BLaER1 treated with 17β-estradiol and CSF1 and Interleukin-3, amounts not matched to agents 10 nM and 100 nM (cell line): ENCODE results near the gene NOXRED1.

ENCODE experiments used
- H3K27ac ChIP-seq, 11 experiments: shearing (Covaris generic); formaldehyde crosslinking; 2 replicates each; pipeline ENCODE4 v1.8.1; 2022
- H3K27me3 ChIP-seq, 11 experiments: shearing (Covaris generic); formaldehyde crosslinking; 2 replicates each; pipeline ENCODE4 v1.8.1; 2022
- H3K36me3 ChIP-seq, 11 experiments: shearing (Covaris generic); formaldehyde crosslinking; 2 replicates each; pipeline ENCODE4 v1.8.1; 2022
- H3K4me1 ChIP-seq, 10 experiments: shearing (Covaris generic); formaldehyde crosslinking; 2 replicates each; pipeline ENCODE4 v1.8.1; 2022
- H3K4me2 ChIP-seq, 11 experiments: shearing (Covaris generic); formaldehyde crosslinking; 2 replicates each; pipeline ENCODE4 v1.8.1; 2022
- H3K4me3 ChIP-seq, 10 experiments: shearing (Covaris generic); formaldehyde crosslinking; 2 replicates each; pipeline ENCODE4 v1.8.1; 2022
- H3K9ac ChIP-seq, 11 experiments: shearing (Covaris generic); formaldehyde crosslinking; 2 replicates each; pipeline ENCODE4 v1.8.1; 2022
- H3K9me3 ChIP-seq, 11 experiments: shearing (Covaris generic); formaldehyde crosslinking; replicated peaks in 1 of 11; 2 replicates each; pipeline ENCODE4 v1.8.1; 2022
- H4K20me1 ChIP-seq, 11 experiments: shearing (Covaris generic); formaldehyde crosslinking; 2 replicates each; pipeline ENCODE4 v1.8.1; 2022
- Cebpa-rat ChIP-seq, 11 experiments: shearing (Covaris generic); IDR thresholded peaks; 2 replicates each; pipeline ENCODE4 v1.8.1; 2022

Gene NOXRED1, protein sequence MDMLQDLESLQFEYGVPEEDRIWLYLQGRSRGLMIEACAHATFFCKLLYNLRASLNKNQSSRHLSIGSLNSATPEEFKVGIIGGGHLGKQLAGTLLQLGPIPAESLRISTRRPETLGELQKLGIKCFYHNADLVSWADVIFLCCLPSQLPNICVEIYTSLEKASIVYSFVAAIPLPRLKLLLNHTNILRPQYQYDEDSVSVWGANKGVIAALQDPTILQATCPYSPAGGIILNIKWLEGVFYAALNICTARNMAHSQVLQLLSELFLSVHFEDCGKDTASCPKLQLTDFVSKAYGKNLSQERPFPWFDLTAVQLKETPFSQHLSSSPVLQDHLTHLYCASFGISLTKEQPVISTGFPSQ

DNA sequence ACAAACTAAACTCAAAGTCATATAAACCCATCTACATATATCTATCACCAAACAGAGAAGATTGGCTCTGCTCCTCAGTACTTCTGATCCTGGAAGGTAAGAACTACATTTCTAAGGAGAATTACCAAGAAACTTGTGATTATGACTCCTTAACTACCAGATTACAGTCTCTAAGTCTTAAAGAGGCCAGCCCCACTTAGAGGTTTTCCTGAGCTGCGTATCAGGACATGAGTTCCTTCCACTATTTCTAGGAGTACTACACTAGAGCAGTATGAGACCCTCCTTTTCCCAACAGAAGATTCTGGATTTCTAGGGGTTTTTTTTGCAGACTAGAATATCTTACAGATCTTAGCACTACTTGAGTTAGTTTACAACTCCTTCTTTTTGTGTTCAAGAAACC is at the start of gene NOXRED1:
Gene NOXRED1, minus strand, starts transcription at position 101 of the 400 bp plus-strand sequence. CDS start 634 bp downstream, outside the sequence.
- H3K4me2 ChIP-seq, result no peak within 1 kb of the TSS
- no peaks in the 10 kb centered on the region for H4K20me1 ChIP-seq
- H3K9ac ChIP-seq, result no peak within 1 kb of the TSS
- H3K9me3 ChIP-seq, result peaks cover 16 to 29% (median 26%) of the 10 kb centered on the region in 11 experiments
- no peak within 1 kb of the TSS for H3K27ac ChIP-seq
- H3K27me3 ChIP-seq, result no peaks in the 10 kb centered on the region
- H3K4me3 ChIP-seq, result no peak within 1 kb of the TSS
- no peak for TF ChIP-seq Cebpa-rat (IDR thresholded peaks at IDR 0.05)
- no peaks in the 10 kb centered on the region for H3K4me1 ChIP-seq
- peaks cover 64 to 91% (median 74%) of the 10 kb centered on the region in 11 experiments for H3K36me3 ChIP-seq

DNA sequence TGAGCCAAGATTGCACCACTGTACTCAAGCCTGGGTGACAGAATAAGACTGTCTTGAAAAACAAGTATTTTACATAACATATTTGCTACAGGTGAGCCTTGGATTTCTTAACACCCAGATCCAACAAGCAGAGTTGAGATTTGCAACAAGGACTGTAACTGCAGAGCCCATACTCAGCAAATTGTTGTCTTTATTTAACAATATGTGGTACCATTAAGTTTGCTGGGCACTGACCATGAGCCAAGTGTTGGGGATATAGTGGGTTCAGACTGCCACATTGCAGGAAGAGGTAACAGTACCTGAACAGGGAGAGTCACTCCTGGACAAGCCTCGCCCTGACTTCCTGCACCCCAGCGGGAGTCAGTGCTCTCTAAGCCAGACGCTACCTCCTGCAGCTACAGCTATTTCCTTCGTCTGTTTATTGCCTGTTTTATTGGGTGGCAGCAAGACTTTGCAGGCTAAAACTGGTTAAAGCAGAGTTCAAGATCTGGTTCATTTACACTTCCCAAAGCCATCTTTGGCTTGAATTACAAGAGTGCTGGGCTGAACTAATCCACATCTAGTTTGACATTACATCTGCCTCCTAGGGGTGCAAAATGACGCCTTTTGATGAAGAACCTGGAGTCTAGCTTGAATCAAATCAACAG is 47.0 kb upstream of the NOXRED1 start:
- Histone ChIP-seq H3K9me3 (no peaks in the 10 kb centered on the region), H3K27me3 (no peaks in the 10 kb centered on the region), H4K20me1 (peaks cover 0 to 51% (median 40%) of the 10 kb centered on the region in 11 experiments; a peak in 18 of 22 replicates), H3K36me3 (peaks cover 44 to 52% (median 47%) of the 10 kb centered on the region in 11 experiments), H3K9ac (no peak overlapping the region), H3K27ac (no peak overlapping the region), H3K4me3 (no peak overlapping the region), H3K4me2 (no peak overlapping the region), H3K4me1 (peaks cover 0 to 12% (median 3%) of the 10 kb centered on the region in 10 experiments; a peak in 6 of 20 replicates)
- TF ChIP-seq Cebpa-rat (IDR thresholded peaks at IDR 0.05), result no peak

DNA sequence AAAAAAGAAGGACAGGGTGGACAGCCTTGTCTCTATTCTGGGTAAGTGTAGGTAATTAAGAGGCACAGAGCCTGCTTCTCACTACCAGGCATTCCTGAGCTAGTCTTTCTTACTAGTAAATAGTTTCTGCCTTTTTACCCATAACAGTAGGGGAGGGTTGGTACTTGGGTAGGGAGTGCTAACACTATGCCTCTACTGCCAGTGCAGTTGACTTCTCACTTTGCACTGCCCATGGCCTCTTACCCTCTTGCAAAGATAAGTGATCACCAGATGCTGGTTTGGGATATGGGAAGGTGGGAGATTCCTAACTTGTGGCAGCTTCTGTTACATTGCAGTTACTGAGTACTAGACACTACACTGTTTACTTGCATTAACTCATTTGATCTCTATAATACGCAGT is 46.2 kb upstream of the NOXRED1 start:
- H3K4me2 ChIP-seq, result no peak overlapping the region
- peaks cover 52 to 60% (median 55%) of the 10 kb centered on the region in 11 experiments for H3K36me3 ChIP-seq
- TF ChIP-seq Cebpa-rat (IDR thresholded peaks at IDR 0.05), result no peak
- H3K27ac ChIP-seq, result no peak overlapping the region
- H4K20me1 ChIP-seq, result peaks cover 0 to 59% (median 47%) of the 10 kb centered on the region in 11 experiments; a peak in 18 of 22 replicates
- H3K4me1 ChIP-seq, result peaks cover 0 to 10% (median 2%) of the 10 kb centered on the region in 10 experiments; a peak in 6 of 20 replicates
- no peaks in the 10 kb centered on the region for H3K9me3 ChIP-seq
- no peaks in the 10 kb centered on the region for H3K27me3 ChIP-seq
- H3K4me3 ChIP-seq, result no peak overlapping the region
- no peak overlapping the region for H3K9ac ChIP-seq

DNA sequence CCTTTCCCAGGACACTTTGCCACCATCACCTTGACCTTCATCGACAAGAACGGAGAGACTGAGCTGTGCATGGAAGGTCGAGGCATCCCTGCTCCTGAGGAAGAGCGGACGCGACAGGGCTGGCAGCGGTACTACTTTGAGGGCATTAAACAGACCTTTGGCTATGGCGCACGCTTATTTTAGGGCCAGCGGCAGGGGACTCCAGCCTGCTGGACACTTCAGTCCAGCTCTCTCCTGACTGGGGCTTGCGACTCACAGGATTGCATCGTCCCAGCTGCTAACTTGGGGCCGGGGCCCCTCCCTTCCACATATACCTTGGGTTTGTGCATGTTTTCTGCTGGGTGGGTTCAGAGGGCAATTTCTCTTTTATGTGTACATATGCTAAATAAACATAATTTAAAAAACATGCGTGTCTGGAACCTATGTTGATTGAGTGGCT is 45.8 kb upstream of the NOXRED1 start:
- no peak overlapping the region for H3K27ac ChIP-seq
- peaks cover 56 to 65% (median 59%) of the 10 kb centered on the region in 11 experiments for H3K36me3 ChIP-seq
- no peaks in the 10 kb centered on the region for H3K9me3 ChIP-seq
- TF ChIP-seq Cebpa-rat (IDR thresholded peaks at IDR 0.05), result no peak
- peaks cover 0 to 6% (median under 1%) of the 10 kb centered on the region in 10 experiments; a peak in 6 of 20 replicates for H3K4me1 ChIP-seq
- H3K4me3 ChIP-seq, result no peak overlapping the region
- peaks cover 0 to 63% (median 52%) of the 10 kb centered on the region in 11 experiments; a peak in 18 of 22 replicates for H4K20me1 ChIP-seq
- no peak overlapping the region for H3K9ac ChIP-seq
- H3K4me2 ChIP-seq, result no peak overlapping the region
- no peaks in the 10 kb centered on the region for H3K27me3 ChIP-seq

DNA sequence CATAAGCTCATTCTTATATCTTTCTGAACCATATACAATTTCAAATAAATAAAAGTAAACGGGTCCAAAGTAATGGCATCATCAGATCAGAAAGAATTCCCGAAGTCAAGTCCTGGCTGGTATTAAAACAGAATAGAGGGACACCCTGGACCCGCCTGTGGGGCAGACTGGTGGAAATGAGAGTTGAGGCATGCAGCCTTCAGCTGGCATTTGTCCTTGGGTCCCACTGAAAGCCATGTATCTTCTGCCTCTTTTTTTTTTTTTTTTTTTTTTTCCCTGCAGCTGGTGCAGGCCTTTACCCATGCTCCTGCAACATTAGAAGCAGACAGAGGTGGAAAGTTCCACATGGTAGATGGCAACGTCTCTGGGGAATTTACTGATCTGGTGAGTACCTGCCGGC is 44.5 kb upstream of the NOXRED1 start:
- TF ChIP-seq Cebpa-rat (IDR thresholded peaks at IDR 0.05), result no peak
- H3K4me1 ChIP-seq, result no peaks in the 10 kb centered on the region
- H3K27ac ChIP-seq, result no peak overlapping the region
- no peak overlapping the region for H3K4me3 ChIP-seq
- H3K9me3 ChIP-seq, result no peaks in the 10 kb centered on the region
- peaks cover 0 to 76% (median 64%) of the 10 kb centered on the region in 11 experiments; a peak in 20 of 22 replicates for H4K20me1 ChIP-seq
- H3K9ac ChIP-seq, result no peak overlapping the region
- H3K36me3 ChIP-seq, result peaks cover 69 to 78% (median 72%) of the 10 kb centered on the region in 11 experiments
- H3K4me2 ChIP-seq, result no peak overlapping the region
- H3K27me3 ChIP-seq, result no peaks in the 10 kb centered on the region

DNA sequence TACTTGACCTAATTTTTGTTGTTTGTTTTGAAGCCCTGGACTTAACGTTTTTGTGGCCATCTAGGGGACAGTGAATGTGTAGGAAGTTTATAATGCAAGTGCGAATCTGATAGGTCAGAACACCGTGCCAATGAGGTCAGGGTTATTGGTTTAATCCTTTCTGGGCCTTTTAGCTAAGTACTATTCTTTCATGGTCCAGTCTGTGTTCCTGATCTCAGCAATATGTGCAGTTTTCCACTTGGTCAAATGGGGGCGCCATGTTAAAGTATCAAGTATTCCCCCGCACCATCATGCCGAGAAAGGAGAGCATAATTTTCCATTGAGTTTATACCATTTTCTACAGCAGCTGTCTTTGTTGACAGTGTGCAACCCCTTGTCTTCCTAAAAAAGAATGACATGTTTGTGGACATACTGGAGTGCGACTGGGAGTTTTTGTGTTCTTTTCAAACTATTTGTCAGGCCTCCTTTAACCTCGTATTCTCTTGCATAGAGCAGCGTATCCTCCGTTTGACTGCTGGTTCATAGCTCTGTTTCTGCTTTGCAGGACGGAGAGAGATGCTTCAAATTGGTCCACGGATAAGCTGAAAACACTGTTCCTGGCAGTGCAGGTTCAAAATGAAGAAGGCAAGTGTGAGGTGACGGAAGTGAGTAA is 35.9 kb upstream of the NOXRED1 start:
- H3K4me3 ChIP-seq, result peak overlapping the region; percentile 91 to 100 (median 98)
- no peaks in the 10 kb centered on the region for H3K9me3 ChIP-seq
- H3K9ac ChIP-seq, result peak overlapping the region; percentile 87 to 97 (median 93)
- peaks cover 49 to 51% (median 50%) of the 10 kb centered on the region in 11 experiments for H3K36me3 ChIP-seq
- peaks cover 34 to 62% (median 59%) of the 10 kb centered on the region in 11 experiments; a peak in 21 of 22 replicates for H4K20me1 ChIP-seq
- no peaks in the 10 kb centered on the region for H3K27me3 ChIP-seq
- H3K27ac ChIP-seq, result peak overlapping the region in 9 of 11 experiments; percentile 84 to 96 (median 92); a peak in 16 of 22 replicates
- H3K4me1 ChIP-seq, result peaks cover 18 to 31% (median 24%) of the 10 kb centered on the region in 10 experiments
- no peak for TF ChIP-seq Cebpa-rat (IDR thresholded peaks at IDR 0.05)
- H3K4me2 ChIP-seq, result peak overlapping the region; percentile 75 to 95 (median 89)

DNA sequence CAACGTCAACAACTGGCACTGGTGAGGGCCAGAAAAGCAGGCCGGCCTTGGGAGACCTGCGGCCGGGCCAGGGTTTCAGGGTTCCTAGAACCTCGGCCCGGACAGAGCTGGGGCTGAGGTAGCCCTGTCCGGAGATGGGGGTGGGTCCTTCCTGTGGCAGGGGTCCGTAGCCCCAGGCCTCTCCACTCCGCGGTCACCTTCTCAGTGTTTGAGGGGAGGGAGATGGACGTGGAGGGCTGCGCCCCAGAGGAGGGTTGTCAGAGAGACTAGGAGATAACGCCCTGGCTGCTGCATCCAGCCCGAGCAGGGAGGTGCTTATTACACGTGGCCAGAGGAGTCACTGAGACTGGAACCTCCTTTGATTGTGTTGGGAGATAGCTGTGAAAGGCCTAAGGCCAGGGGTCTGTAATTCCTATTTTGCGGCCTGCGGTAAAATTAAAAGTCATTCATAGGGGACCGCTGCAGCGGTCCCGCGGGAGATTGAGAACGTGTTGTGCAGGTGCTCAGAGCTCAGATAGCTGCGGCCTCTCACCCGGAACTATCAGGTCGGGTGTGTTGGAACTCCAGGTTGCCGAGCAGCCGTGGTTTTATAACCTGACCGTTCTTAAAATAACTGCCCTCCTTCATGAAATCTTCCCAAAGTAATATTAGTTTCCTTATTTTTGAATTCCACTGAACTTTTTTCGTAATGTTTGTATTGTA is 35.1 kb upstream of the NOXRED1 start:
- no peak for TF ChIP-seq Cebpa-rat (IDR thresholded peaks at IDR 0.05)
- H3K27me3 ChIP-seq, result no peaks in the 10 kb centered on the region
- H3K9me3 ChIP-seq, result no peaks in the 10 kb centered on the region
- peak overlapping the region; percentile 75 to 95 (median 89) for H3K4me2 ChIP-seq
- H3K4me3 ChIP-seq, result peak overlapping the region; percentile 91 to 100 (median 98)
- peaks cover 18 to 31% (median 24%) of the 10 kb centered on the region in 10 experiments for H3K4me1 ChIP-seq
- H4K20me1 ChIP-seq, result peaks cover 35 to 58% (median 53%) of the 10 kb centered on the region in 11 experiments; a peak in 21 of 22 replicates
- peak overlapping the region; percentile 84 to 96 (median 91) for H3K27ac ChIP-seq
- H3K36me3 ChIP-seq, result peaks cover 42 to 49% (median 44%) of the 10 kb centered on the region in 11 experiments
- peak overlapping the region; percentile 87 to 97 (median 93) for H3K9ac ChIP-seq

DNA sequence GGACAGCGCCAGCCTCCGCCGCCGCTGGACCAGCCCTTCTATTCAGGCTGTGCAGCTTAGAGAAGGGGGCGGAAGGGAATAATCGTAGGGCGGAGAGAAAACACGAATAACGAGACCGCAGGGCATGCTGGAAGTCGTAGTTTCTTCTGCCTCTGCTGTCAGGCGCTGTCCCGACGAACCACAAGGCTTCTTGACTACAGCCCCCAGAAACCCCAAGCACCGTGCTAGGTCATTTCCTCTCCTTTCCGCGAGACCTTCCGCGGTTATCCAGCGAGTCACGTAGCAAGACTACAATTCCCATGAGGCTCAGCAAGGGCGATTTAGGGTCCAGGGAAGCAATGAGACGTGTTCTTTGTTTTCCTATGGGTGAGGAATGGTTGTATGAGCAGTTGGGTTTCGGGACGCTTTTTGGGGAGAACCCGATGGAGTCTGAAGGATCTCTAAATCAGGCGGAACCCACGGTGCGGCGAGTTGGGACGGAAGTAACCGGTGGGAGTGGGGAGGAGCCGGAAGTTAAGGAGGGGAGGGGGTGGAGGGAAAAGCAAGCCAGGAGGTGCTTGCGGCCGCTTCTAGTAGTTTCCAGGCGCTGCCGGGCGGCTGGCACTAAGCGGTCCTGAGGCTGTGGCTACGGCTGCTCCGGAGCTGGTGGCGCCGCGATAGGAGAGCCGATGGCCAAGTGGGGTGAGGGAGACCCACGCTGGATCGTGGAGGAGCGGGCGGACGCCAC is 34.4 kb upstream of the NOXRED1 start, which contains the start of the genes AHSA1 and VIPAS39:
Gene AHSA1, plus strand, starts transcription at position 572 of the 727 bp plus-strand sequence. Its CDS starts 97 bp downstream, at position 669.
Gene VIPAS39, minus strand, starts transcription at position 80 of the 727 bp plus-strand sequence. CDS start 3,499 bp downstream, outside the sequence.
- peaks cover 18 to 31% (median 24%) of the 10 kb centered on the region in 10 experiments for H3K4me1 ChIP-seq
- H3K9ac ChIP-seq, result peak within 1 kb of the TSS; percentile 87 to 97 (median 93)
- TF ChIP-seq Cebpa-rat (IDR thresholded peaks at IDR 0.05), result no peak
- H4K20me1 ChIP-seq, result peaks cover 35 to 64% (median 46%) of the 10 kb centered on the region in 11 experiments; a peak in 21 of 22 replicates
- no peaks in the 10 kb centered on the region for H3K9me3 ChIP-seq
- H3K27ac ChIP-seq, result peak within 1 kb of the TSS; percentile 84 to 96 (median 91)
- H3K36me3 ChIP-seq, result peaks cover 42 to 49% (median 44%) of the 10 kb centered on the region in 11 experiments
- no peaks in the 10 kb centered on the region for H3K27me3 ChIP-seq
- H3K4me2 ChIP-seq, result peak within 1 kb of the TSS; percentile 75 to 95 (median 92)
- H3K4me3 ChIP-seq, result peak within 1 kb of the TSS; percentile 91 to 100 (median 98)
